HG03521 (cell line): ENCODE measurements around the gene TDG.
"Not testable (repeated sequence)": the region's sequence is repeated elsewhere in the genome, so short reads cannot be mapped to it uniquely, and the experiment has no call there.

Experiments
- ATAC-seq: cut with Tn5 transposase; IDR thresholded peaks from one replicate; pipeline ENCODE4 v1.9.1; 2021; ENCODE audit warnings: mild to moderate bottlenecking, moderate library complexity; ENCODE audit not compliant: unreplicated experiment

Gene TDG

DNA sequence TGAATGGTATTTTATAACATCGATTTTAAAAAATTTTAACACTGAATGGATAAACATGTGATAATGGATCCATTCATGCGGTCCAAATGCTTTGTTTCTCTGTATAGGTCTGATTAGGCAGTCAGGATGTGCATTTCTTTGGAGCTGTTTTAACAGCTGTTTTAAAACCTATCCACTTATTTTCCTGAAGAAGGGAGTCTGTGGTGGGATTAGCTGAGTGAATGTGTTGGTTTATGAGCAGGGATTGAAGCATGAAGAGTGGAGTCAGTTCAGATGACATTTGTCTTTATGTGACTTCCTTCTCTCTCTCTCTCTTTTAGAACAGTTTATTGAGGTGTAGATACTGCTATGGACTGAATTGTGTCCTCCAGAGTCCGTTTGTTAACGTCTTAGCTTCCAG is 46.7 kb downstream of the TDG start:
- ATAC-seq: no peak

DNA sequence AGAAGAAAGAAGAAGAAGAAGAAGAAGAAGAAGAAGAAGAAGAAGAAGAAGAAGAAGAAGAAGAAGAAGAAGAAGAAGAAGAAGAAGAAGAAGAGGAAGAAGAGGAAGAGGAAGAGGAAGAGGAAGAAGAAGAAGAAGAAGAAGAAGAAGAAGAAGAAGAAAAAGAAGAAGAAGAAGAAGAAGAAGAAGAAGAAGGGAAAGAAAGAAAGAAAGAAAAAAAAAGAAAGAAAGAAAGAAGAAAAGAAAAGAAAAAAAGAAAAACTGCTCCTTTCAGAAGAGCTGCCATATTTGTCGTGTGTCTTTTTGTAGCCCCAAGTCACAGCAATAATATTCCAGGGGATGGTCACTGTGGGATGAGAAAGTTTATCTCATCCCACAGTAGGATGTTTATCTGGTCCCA is 56.2 kb downstream of the TDG start:
- not testable (repeated sequence) for ATAC-seq

DNA sequence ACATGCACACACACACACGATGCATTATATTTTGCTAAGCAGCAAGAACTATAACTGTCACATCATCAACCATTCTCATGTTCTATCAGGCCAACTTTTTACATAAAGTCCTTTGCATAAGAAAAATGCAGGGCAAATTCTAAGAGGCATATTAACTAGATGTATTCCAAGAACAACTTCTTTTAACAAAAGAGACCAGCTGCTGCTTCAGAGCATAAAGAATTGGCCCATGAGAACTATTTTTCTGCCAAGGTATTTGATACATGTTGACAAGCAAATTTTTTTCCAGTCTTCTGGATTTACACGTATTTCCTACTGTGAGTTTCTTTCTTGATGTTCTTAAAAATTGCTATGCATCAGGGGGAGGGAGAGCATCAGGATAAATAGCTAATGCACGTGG is 57.1 kb downstream of the TDG start:
- ATAC-seq: no peak

DNA sequence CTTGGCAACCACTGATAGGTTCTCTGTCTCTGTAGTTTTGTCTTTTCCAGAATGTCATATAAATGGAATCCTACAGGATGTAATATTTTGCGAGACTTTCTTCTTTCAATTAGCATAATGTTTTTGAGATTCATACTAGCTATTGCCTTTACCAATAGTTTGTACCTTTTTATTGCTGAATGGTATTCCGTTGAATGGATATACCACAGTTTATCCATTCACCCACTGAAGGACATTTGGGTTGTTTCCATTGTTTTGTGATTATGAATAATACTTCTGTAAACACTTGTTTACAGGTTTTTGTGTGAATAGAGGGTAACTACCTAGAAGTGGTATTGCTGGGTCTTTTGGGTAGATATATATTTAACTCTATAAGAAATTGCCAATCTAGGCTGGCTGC is 58.0 kb downstream of the TDG start:
- no peak for ATAC-seq

DNA sequence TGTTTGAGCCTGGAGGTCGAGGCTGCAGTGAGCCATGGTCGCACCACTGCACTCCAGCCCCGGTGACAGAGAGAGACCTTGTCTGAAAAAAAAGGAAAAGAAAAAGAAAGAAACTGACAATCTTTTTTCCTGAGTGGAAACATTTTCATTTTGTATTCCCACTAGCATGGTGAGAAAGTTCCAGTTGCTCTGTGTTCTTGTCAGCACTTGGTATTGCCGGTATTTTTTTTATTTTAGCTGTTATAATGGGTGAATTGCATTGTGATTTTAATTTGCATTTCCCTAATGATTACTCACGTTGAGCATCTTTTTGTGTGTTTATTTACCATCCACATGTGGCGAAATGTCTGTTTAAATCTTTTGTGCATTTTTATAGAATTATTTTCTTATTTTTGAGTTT is 58.7 kb downstream of the TDG start:
- ATAC-seq: no peak

DNA sequence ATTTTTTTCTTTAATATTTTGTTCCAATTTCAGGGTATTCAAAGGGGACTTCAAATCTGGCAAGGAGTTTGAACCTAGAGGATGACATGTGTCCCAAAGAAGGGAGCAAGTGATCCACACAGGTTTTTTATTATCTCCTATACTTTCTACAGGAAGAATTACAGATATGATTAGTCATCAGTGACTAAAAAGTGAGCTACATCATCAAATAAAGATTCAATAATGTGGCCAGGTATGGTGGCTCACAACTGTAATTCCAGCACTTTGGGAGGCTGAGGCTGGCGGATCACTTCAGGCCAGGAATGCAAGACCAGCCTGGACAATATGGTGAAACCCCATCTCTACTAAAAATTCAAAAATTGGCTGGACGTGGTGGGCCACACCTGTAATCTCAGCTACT is 60.1 kb downstream of the TDG start:
- no peak for ATAC-seq

DNA sequence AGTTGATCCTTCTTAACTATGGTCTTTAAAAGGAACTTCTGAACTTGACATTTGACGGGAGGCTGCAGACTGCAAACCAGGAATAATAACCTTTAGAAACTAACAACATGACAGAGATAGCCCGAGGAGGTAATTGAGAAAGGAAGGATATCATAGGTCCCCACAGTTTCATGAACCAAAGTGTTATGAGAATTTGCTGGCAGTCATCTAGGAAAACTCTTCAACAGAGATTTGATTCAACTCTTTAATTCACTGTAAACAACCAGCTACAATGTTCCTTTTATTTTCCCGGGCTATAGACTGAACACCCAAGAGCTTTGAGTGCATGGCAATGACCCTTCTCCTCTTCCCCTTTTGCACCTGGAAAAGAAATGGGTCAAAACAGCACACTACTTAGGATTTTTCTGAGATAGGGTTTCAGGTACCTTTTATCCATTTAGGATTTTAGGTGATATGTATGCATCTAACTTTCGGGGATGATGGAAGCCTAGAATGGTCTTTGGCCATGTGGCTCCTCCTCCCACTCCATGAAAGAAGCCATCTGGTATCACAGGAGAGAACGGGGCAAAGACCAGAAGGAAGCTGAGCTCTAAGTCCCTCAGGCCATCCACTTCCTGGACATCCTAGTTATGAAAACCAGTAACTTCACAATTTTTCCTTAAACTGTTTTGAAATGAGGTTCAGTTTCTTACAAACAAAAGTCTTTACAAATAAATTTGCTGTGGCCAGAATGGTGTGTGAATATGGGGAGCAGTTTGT is 61.3 kb downstream of the TDG start:
- ATAC-seq: no peak

DNA sequence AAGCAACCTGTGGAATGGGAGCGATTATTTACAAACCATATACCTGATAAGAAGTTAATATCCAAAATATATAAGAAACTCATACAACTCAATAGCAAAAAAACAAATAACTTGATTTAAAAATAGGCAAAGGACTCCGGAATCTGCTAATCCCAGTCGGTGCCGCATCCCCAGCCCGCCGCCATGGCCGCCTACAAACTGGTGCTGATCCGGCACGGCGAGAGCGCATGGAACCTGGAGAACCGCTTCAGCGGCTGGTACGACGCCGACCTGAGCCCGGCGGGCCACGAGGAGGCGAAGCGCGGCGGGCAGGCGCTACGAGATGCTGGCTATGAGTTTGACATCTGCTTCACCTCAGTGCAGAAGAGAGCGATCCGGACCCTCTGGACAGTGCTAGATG is 64.9 kb downstream of the TDG start:
- not testable (repeated sequence) for ATAC-seq

DNA sequence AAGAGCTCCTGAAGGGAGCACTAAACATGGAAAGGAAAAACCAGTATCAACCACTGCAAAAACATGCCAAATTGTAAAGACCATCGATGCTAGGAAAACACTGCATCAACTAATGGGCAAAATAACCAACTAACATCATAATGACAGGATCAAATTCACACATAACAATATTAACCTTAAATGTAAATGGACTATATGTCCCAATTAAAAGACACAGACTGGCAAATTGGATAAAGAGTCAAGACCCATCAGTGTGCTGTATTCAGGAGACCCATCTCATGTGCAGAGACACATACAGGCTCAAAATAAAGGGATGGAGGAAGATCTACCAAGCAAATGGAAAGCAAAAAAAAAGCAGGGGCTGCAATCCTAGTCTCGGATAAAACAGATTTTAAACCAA is 70.5 kb downstream of the TDG start:
- not testable (repeated sequence) for ATAC-seq
